ENCODE results near the gene HDAC4. TPM values are rescaled to one million over a fixed set of nuclear protein-coding genes. Genes with fewer than 3 reads are reported as not detected.

Gene HDAC4
- total RNA-seq, 1 donor from 2014 or later = 76.6 TPM

GRCh38 chr2:239157269-239157668, 243.6 kb downstream of the HDAC4 start:
- Histone ChIP-seq H3K4me3 (no peak overlapping the region), H3K36me3 (peaks cover 0 to 33% of the 10 kb centered on the region in 2 donors), H3K9me3 (no peaks in the 10 kb centered on the region), H3K4me1 (peaks cover 13% of the 10 kb centered on the region), H3K27me3 (no peaks in the 10 kb centered on the region), H3K27ac (no peak overlapping the region)
- DNase-seq (ENCODE audit: extremely low spot score in 2 of 2) = no peak
- TF ChIP-seq POLR2A (IDR thresholded peaks at IDR 0.05) = no peak
- TF ChIP-seq POLR2AphosphoS5 (IDR thresholded peaks at IDR 0.05; ENCODE audit: insufficient read depth in 1 of 2, low read depth in 1 of 2) = no peak
- no peak for TF ChIP-seq CTCF (IDR thresholded peaks at IDR 0.05)
- intact Hi-C loops (cut with DNase I) = no loop called here

GRCh38 chr2:239156516-239157265, 244.1 kb downstream of the HDAC4 start:
- H3K27ac ChIP-seq = no peak overlapping the region
- DNase-seq (ENCODE audit: extremely low spot score in 2 of 2) = no peak
- H3K36me3 ChIP-seq = peaks cover 0 to 29% of the 10 kb centered on the region in 2 donors

GRCh38 chr2:239155806-239156480, 244.9 kb downstream of the HDAC4 start:
- no peaks in the 10 kb centered on the region for H3K9me3 ChIP-seq
- TF ChIP-seq POLR2A (IDR thresholded peaks at IDR 0.05) = no peak
- TF ChIP-seq POLR2AphosphoS5 (IDR thresholded peaks at IDR 0.05; ENCODE audit: insufficient read depth in 1 of 2, low read depth in 1 of 2) = no peak
- no peak for TF ChIP-seq CTCF (IDR thresholded peaks at IDR 0.05)
- no peak overlapping the region for H3K27ac ChIP-seq
- intact Hi-C loops (cut with DNase I) = no loop called here
- H3K4me1 ChIP-seq = peaks cover 26% of the 10 kb centered on the region
- no peak for DNase-seq (ENCODE audit: extremely low spot score in 2 of 2)
- H3K27me3 ChIP-seq = no peaks in the 10 kb centered on the region
- no peak overlapping the region for H3K4me3 ChIP-seq
- peaks cover 0 to 28% of the 10 kb centered on the region in 2 donors for H3K36me3 ChIP-seq

More at GRCh38 chr2:239156516-239157265, 244.1 kb downstream of the HDAC4 start:
- H3K4me1 ChIP-seq = peaks cover 18% of the 10 kb centered on the region
- intact Hi-C loops (cut with DNase I) = no loop called here
- H3K27me3 ChIP-seq = no peaks in the 10 kb centered on the region
- no peak for TF ChIP-seq CTCF (IDR thresholded peaks at IDR 0.05)
- no peak for TF ChIP-seq POLR2A (IDR thresholded peaks at IDR 0.05)
- no peak for TF ChIP-seq POLR2AphosphoS5 (IDR thresholded peaks at IDR 0.05; ENCODE audit: insufficient read depth in 1 of 2, low read depth in 1 of 2)
- no peaks in the 10 kb centered on the region for H3K9me3 ChIP-seq
- H3K4me3 ChIP-seq = no peak overlapping the region

GRCh38 chr2:239154971-239155805, 245.6 kb downstream of the HDAC4 start:
- Histone ChIP-seq H3K4me1 (peaks cover 30% of the 10 kb centered on the region), H3K27me3 (no peaks in the 10 kb centered on the region), H3K36me3 (peaks cover 0 to 28% of the 10 kb centered on the region in 2 donors), H3K9me3 (no peaks in the 10 kb centered on the region), H3K4me3 (no peak overlapping the region), H3K27ac (no peak overlapping the region)
- TF ChIP-seq POLR2A (IDR thresholded peaks at IDR 0.05) (no peak), CTCF (IDR thresholded peaks at IDR 0.05) (no peak), POLR2AphosphoS5 (IDR thresholded peaks at IDR 0.05; ENCODE audit: insufficient read depth in 1 of 2, low read depth in 1 of 2) (no peak)
- intact Hi-C loops (cut with DNase I) = no loop called here
- no peak for DNase-seq (ENCODE audit: extremely low spot score in 2 of 2)
